Smooth muscle cell (in vitro differentiated cells): ENCODE data around the gene TOX3. TPM values are rescaled to one million over a fixed set of nuclear protein-coding genes. Genes with fewer than 3 reads are reported as not detected.

Source experiments
- DNase-seq: peaks from one replicate; lab custom pipeline; 2025; ENCODE audit not compliant: unreplicated experiment; lab: John Stamatoyannopoulos, UW
- H2AFZ ChIP-seq: fragments of 200-600 bp; sonication (generic); 2 replicates; pipeline ENCODE4 v1.6.0; 2016; ENCODE audit warnings: antibody characterized with exemption, low read depth, mild to moderate bottlenecking
- H3F3A ChIP-seq: fragments of 200-600 bp; sonication (generic); 2 replicates; pipeline ENCODE4 v1.6.0; 2017; ENCODE audit warnings: antibody characterized with exemption, low read depth
- H3K27ac ChIP-seq: fragments of 200-600 bp; sonication (generic); 2 replicates; pipeline ENCODE4 v1.5.1; 2016; ENCODE audit warnings: low read depth, mild to moderate bottlenecking
- H3K27me3 ChIP-seq: fragments of 200-600 bp; sonication (generic); 2 replicates; pipeline ENCODE4 v1.6.1; 2016; ENCODE audit warnings: low read depth, mild to moderate bottlenecking
- H3K36me3 ChIP-seq: fragments of 200-600 bp; sonication (generic); 2 replicates; pipeline ENCODE4 v1.5.1; 2016; ENCODE audit warnings: low read depth
- H3K4me1 ChIP-seq: fragments of 200-600 bp; sonication (generic); 2 replicates; pipeline ENCODE4 v1.5.1; 2016; ENCODE audit warnings: low read depth
- H3K4me2 ChIP-seq: fragments of 200-600 bp; sonication (generic); 2 replicates; pipeline ENCODE4 v1.6.0; 2016; ENCODE audit warnings: mild to moderate bottlenecking
- H3K4me3 ChIP-seq: fragments of 200-600 bp; sonication (generic); 2 replicates; pipeline ENCODE4 v1.5.1; 2016; ENCODE audit warnings: mild to moderate bottlenecking
- H3K79me2 ChIP-seq: fragments of 200-600 bp; sonication (generic); 2 replicates; pipeline ENCODE4 v1.6.0; 2016; ENCODE audit warnings: low read depth, mild to moderate bottlenecking
- H3K9ac ChIP-seq: fragments of 200-600 bp; sonication (generic); 2 replicates; pipeline ENCODE4 v1.6.0; 2016; ENCODE audit warnings: low read depth
- H3K9me3 ChIP-seq: fragments of 200-600 bp; sonication (generic); replicated peaks from 2 replicates; pipeline ENCODE4 v1.5.1; 2016; ENCODE audit warnings: low read depth
- H4K20me1 ChIP-seq: fragments of 200-600 bp; sonication (generic); 2 replicates; pipeline ENCODE4 v1.6.0; 2016; ENCODE audit warnings: low read depth
- CTCF ChIP-seq: fragments of 200-600 bp; sonication (generic); IDR thresholded peaks from 2 replicates; pipeline ENCODE4 v1.5.1; 2017; ENCODE audit warnings: borderline replicate concordance, mild to moderate bottlenecking, antibody characterized with exemption; ENCODE audit not compliant: insufficient read depth, poor library complexity, severe bottlenecking
- WGBS: methylation state at CpG from one replicate; pipeline ENCODE4 v1.1.7; 2016; ENCODE audit warnings: low lambda C conversion rate; 5-methylcytosine and 5-hydroxymethylcytosine counted together
- polyA plus RNA-seq: library from polyadenylated mRNA; unstranded; fragments of >200 nt; fragmentation: Nextera tagmentation; extraction: Ambion mirVana; gene quantifications from 2 replicates; pipeline ENCODE4 v1.2.1, GENCODE V29; 2016
- total RNA-seq: library from RNA; depleted of rRNA; stranded (reverse); fragments of >200 nt; gene quantifications from 2 replicates; pipeline ENCODE4 v1.2.3, GENCODE V29; 2014

TOX3 gene
- total and polyA plus RNA-seq, 2 experiments from 2014 or later: 0.18 to 0.49 TPM

- DNase-seq: no peak
- Histone ChIP-seq H2AFZ (no peak overlapping the region), H3K4me1 (peaks cover 56% of the 10 kb centered on the region), H3F3A (no peaks in the 10 kb centered on the region), H3K4me2 (no peak overlapping the region), H3K79me2 (no peaks in the 10 kb centered on the region), H3K27me3 (no peaks in the 10 kb centered on the region), H4K20me1 (no peaks in the 10 kb centered on the region), H3K9ac (no peak overlapping the region), H3K36me3 (no peaks in the 10 kb centered on the region), H3K27ac (no peak overlapping the region), H3K9me3 (no peaks in the 10 kb centered on the region), H3K4me3 (no peak overlapping the region)
- WGBS: 71% methylated on average over 8 of the region's 8 CpGs
- TF ChIP-seq CTCF: no peak
Measured at GRCh38 chr16:52526116-52526828, 20.7 kb downstream of the TOX3 start.

GRCh38 chr16:52521570-52521969 lies 25.4 kb downstream of the TOX3 start:
- no peak for TF ChIP-seq CTCF
- Histone ChIP-seq H2AFZ (no peak overlapping the region), H3K9ac (no peak overlapping the region), H3K4me2 (no peak overlapping the region), H3K27ac (no peak overlapping the region), H3K27me3 (peaks cover 3% of the 10 kb centered on the region), H3F3A (no peaks in the 10 kb centered on the region), H3K4me3 (no peak overlapping the region), H4K20me1 (no peaks in the 10 kb centered on the region), H3K4me1 (peaks cover 23% of the 10 kb centered on the region), H3K79me2 (no peaks in the 10 kb centered on the region), H3K9me3 (no peaks in the 10 kb centered on the region), H3K36me3 (no peaks in the 10 kb centered on the region)
- 81% methylated on average over 6 of the region's 6 CpGs for WGBS
- no peak for DNase-seq

GRCh38 chr16:52518884-52519283 lies 28.1 kb downstream of the TOX3 start:
- H3K4me2 ChIP-seq: no peak overlapping the region
- no peak for TF ChIP-seq CTCF
- no peak overlapping the region for H2AFZ ChIP-seq
- 87% methylated on average over 5 of the region's 5 CpGs for WGBS
- no peak for DNase-seq
- H3K27ac ChIP-seq: no peak overlapping the region
- no peaks in the 10 kb centered on the region for H3F3A ChIP-seq
- H3K36me3 ChIP-seq: no peaks in the 10 kb centered on the region
- no peak overlapping the region for H3K4me3 ChIP-seq
- no peaks in the 10 kb centered on the region for H4K20me1 ChIP-seq
- H3K27me3 ChIP-seq: peaks cover 3% of the 10 kb centered on the region
- peaks cover 8% of the 10 kb centered on the region for H3K4me1 ChIP-seq
- no peaks in the 10 kb centered on the region for H3K79me2 ChIP-seq
- H3K9ac ChIP-seq: no peak overlapping the region
- no peaks in the 10 kb centered on the region for H3K9me3 ChIP-seq
